WTC11 (cell line): ENCODE data around the gene SYT5. TPM values are rescaled to one million over a fixed set of nuclear protein-coding genes. Genes with fewer than 3 reads are reported as not detected.

Experiments used
- ATAC-seq: fragments of 200-7000 bp; cut with Tn5 transposase; 2 replicates; pipeline ENCODE4 v1.10.0; 2021; ENCODE audit warnings: mild to moderate bottlenecking, moderate library complexity
- CTCF ChIA-PET: fragments of 300-600 bp; sonication (Branson Sonifier 250); formaldehyde crosslinking; loops from one replicate; lab custom pipeline; 2021; ENCODE audit warnings: antibody characterized with exemption; lab: Charles Lee
- POLR2A ChIA-PET: fragments of 350-600 bp; sonication (Branson Sonifier 250); formaldehyde crosslinking; loops from one replicate; lab custom pipeline; 2021; ENCODE audit warnings: antibody characterized with exemption; lab: Charles Lee
- DNase-seq: peaks from one replicate; pipeline ENCODE4 v3.0.0; 2021; ENCODE audit warnings: low spot score
- H3K27ac Mint-ChIP-seq: 2 replicates; pipeline ENCODE4 v1.8.0; 2021; ENCODE audit warnings: mixed read lengths
- H3K27me3 Mint-ChIP-seq: 2 replicates; pipeline ENCODE4 v1.8.0; 2021; ENCODE audit warnings: low read depth, mild to moderate bottlenecking, moderate library complexity, mixed read lengths
- H3K36me3 Mint-ChIP-seq: 2 replicates; pipeline ENCODE4 v1.8.0; 2021; ENCODE audit warnings: mixed read lengths
- H3K4me1 Mint-ChIP-seq: 2 replicates; pipeline ENCODE4 v1.8.0; 2022; ENCODE audit warnings: mixed read lengths
- H3K4me3 Mint-ChIP-seq: 2 replicates; pipeline ENCODE4 v1.8.0; 2021; ENCODE audit warnings: mild to moderate bottlenecking, moderate library complexity, mixed read lengths
- H3K9me3 Mint-ChIP-seq: 2 replicates; pipeline ENCODE4 v1.8.0; 2021; ENCODE audit warnings: mixed read lengths
- ATF1 ChIP-seq: sonication (generic); formaldehyde crosslinking; IDR thresholded peaks from 2 replicates; pipeline ENCODE4 v1.8.1; 2023; ENCODE audit warnings: mild to moderate bottlenecking, moderate library complexity, missing genetic modification reagents
- ATF6 ChIP-seq: sonication (generic); formaldehyde crosslinking; IDR thresholded peaks from 2 replicates; pipeline ENCODE4 v1.8.1; 2023; ENCODE audit warnings: mild to moderate bottlenecking, missing genetic modification reagents
- E2F1 ChIP-seq: sonication (generic); formaldehyde crosslinking; IDR thresholded peaks from 2 replicates; pipeline ENCODE4 v1.8.0; 2022; ENCODE audit warnings: mild to moderate bottlenecking, missing genetic modification reagents
- FOXJ3 ChIP-seq: sonication (generic); formaldehyde crosslinking; IDR thresholded peaks from 2 replicates; pipeline ENCODE4 v1.9.0; 2021; ENCODE audit warnings: missing genetic modification reagents, mild to moderate bottlenecking, borderline replicate concordance
- JAZF1 ChIP-seq: fragments of 250-450 bp; sonication (Bioruptor Pico); IDR thresholded peaks from 2 replicates; pipeline ENCODE4 v1.9.0; 2021; ENCODE audit warnings: moderate library complexity, mild to moderate bottlenecking, inconsistent platforms
- NR1H2 ChIP-seq: sonication (generic); formaldehyde crosslinking; IDR thresholded peaks from 2 replicates; pipeline ENCODE4 v1.9.0; 2021; ENCODE audit warnings: mild to moderate bottlenecking, moderate library complexity, missing genetic modification reagents
- NR2C2 ChIP-seq: sonication (generic); formaldehyde crosslinking; IDR thresholded peaks from 2 replicates; pipeline ENCODE4 v1.8.0; 2022; ENCODE audit warnings: mild to moderate bottlenecking, missing genetic modification reagents
- OVOL2 ChIP-seq: fragments of 250-450 bp; sonication (Bioruptor Pico); IDR thresholded peaks from 2 replicates; pipeline ENCODE4 v1.9.0; 2021; ENCODE audit warnings: mild to moderate bottlenecking, borderline replicate concordance
- RELA ChIP-seq: sonication (generic); formaldehyde crosslinking; IDR thresholded peaks from 2 replicates; pipeline ENCODE4 v1.8.1; 2022; ENCODE audit warnings: missing genetic modification reagents, mild to moderate bottlenecking, borderline replicate concordance
- RORB ChIP-seq: fragments of 250-450 bp; sonication (Bioruptor Pico); IDR thresholded peaks from 2 replicates; pipeline ENCODE4 v1.9.0; 2021; ENCODE audit warnings: mild to moderate bottlenecking
- SOX15 ChIP-seq: fragments of 250-450 bp; sonication (Bioruptor Pico); IDR thresholded peaks from 2 replicates; pipeline ENCODE4 v1.9.0; 2021; ENCODE audit warnings: mild to moderate bottlenecking
- ZMAT4 ChIP-seq: fragments of 250-450 bp; sonication (Bioruptor Pico); IDR thresholded peaks from 2 replicates; pipeline ENCODE4 v1.9.0; 2021; ENCODE audit warnings: mild to moderate bottlenecking
- ZNF138 ChIP-seq: sonication (generic); formaldehyde crosslinking; conservative IDR thresholded peaks from 2 replicates; pipeline ENCODE4 v1.8.1; 2022; ENCODE audit warnings: mild to moderate bottlenecking, moderate library complexity, missing genetic modification reagents
- ZNF232 ChIP-seq: sonication (generic); formaldehyde crosslinking; IDR thresholded peaks from 2 replicates; pipeline ENCODE4 v1.8.0; 2022; ENCODE audit warnings: mild to moderate bottlenecking, missing genetic modification reagents
- ZNF396 ChIP-seq: fragments of 250-450 bp; sonication (Bioruptor Pico); IDR thresholded peaks from 2 replicates; pipeline ENCODE4 v1.8.0; 2021; ENCODE audit warnings: mild to moderate bottlenecking, moderate library complexity, borderline replicate concordance
- ZSCAN18 ChIP-seq: fragments of 250-450 bp; sonication (Bioruptor Pico); IDR thresholded peaks from 2 replicates; pipeline ENCODE4 v2.1.2; 2022; ENCODE audit warnings: mild to moderate bottlenecking, moderate library complexity
- total RNA-seq: library from RNA; stranded (reverse); gene quantifications from 3 replicates; pipeline ENCODE4 v1.2.3, GENCODE V29; 2021
- TF ChIP-seq, protein P1 (sequence below): sonication (generic); formaldehyde crosslinking; IDR thresholded peaks from 2 replicates; pipeline ENCODE4 v1.8.0; 2022; ENCODE audit warnings: mild to moderate bottlenecking, missing genetic modification reagents
- TF ChIP-seq, protein P2 (sequence below): fragments of 200-600 bp; IDR thresholded peaks from 2 replicates; pipeline ENCODE4 v1.8.0; 2022; ENCODE audit warnings: antibody characterized with exemption
- TF ChIP-seq, protein P3 (sequence below): sonication (generic); formaldehyde crosslinking; IDR thresholded peaks from 2 replicates; pipeline ENCODE4 v1.8.1; 2022; ENCODE audit warnings: missing genetic modification reagents, borderline replicate concordance
- TF ChIP-seq, protein P4 (sequence below): sonication (generic); formaldehyde crosslinking; IDR thresholded peaks from 2 replicates; pipeline ENCODE4 v1.8.0; 2022; ENCODE audit warnings: mild to moderate bottlenecking, missing genetic modification reagents

Gene SYT5
- total RNA-seq, 1 experiment from 2014 or later = 0.77 TPM

GRCh38 chr19:55134736-55135135 is 45.4 kb downstream of the SYT5 start:
- no peak for ATAC-seq
- no peak for TF ChIP-seq E2F1 (CRISPR knock-in tag)
- no peak for TF ChIP-seq RELA (CRISPR knock-in tag)
- TF ChIP-seq RORB (CRISPR knock-in tag) = no peak
- TF ChIP-seq FOXJ3 = no peak
- TF ChIP-seq OVOL2 (CRISPR knock-in tag) = no peak
- TF ChIP-seq, protein P1, sequence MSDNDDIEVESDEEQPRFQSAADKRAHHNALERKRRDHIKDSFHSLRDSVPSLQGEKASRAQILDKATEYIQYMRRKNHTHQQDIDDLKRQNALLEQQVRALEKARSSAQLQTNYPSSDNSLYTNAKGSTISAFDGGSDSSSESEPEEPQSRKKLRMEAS (CRISPR knock-in tag) = no peak
- TF ChIP-seq JAZF1 = no peak
- TF ChIP-seq, protein P2, sequence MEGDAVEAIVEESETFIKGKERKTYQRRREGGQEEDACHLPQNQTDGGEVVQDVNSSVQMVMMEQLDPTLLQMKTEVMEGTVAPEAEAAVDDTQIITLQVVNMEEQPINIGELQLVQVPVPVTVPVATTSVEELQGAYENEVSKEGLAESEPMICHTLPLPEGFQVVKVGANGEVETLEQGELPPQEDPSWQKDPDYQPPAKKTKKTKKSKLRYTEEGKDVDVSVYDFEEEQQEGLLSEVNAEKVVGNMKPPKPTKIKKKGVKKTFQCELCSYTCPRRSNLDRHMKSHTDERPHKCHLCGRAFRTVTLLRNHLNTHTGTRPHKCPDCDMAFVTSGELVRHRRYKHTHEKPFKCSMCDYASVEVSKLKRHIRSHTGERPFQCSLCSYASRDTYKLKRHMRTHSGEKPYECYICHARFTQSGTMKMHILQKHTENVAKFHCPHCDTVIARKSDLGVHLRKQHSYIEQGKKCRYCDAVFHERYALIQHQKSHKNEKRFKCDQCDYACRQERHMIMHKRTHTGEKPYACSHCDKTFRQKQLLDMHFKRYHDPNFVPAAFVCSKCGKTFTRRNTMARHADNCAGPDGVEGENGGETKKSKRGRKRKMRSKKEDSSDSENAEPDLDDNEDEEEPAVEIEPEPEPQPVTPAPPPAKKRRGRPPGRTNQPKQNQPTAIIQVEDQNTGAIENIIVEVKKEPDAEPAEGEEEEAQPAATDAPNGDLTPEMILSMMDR = no peak
- no peak for TF ChIP-seq ZNF232
- no peak for TF ChIP-seq ATF1 (CRISPR knock-in tag)
- no peak for TF ChIP-seq ZNF396 (CRISPR knock-in tag)
- TF ChIP-seq NR1H2 (CRISPR knock-in tag) = no peak
- TF ChIP-seq ATF6 (CRISPR knock-in tag) = no peak
- no peak for TF ChIP-seq ZMAT4 (CRISPR knock-in tag)
- TF ChIP-seq, protein P3, sequence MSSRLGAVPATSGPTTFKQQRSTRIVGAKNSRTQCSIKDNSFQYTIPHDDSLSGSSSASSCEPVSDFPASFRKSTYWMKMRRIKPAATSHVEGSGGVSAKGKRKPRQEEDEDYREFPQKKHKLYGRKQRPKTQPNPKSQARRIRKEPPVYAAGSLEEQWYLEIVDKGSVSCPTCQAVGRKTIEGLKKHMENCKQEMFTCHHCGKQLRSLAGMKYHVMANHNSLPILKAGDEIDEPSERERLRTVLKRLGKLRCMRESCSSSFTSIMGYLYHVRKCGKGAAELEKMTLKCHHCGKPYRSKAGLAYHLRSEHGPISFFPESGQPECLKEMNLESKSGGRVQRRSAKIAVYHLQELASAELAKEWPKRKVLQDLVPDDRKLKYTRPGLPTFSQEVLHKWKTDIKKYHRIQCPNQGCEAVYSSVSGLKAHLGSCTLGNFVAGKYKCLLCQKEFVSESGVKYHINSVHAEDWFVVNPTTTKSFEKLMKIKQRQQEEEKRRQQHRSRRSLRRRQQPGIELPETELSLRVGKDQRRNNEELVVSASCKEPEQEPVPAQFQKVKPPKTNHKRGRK (CRISPR knock-in tag) = no peak
- TF ChIP-seq, protein P4, sequence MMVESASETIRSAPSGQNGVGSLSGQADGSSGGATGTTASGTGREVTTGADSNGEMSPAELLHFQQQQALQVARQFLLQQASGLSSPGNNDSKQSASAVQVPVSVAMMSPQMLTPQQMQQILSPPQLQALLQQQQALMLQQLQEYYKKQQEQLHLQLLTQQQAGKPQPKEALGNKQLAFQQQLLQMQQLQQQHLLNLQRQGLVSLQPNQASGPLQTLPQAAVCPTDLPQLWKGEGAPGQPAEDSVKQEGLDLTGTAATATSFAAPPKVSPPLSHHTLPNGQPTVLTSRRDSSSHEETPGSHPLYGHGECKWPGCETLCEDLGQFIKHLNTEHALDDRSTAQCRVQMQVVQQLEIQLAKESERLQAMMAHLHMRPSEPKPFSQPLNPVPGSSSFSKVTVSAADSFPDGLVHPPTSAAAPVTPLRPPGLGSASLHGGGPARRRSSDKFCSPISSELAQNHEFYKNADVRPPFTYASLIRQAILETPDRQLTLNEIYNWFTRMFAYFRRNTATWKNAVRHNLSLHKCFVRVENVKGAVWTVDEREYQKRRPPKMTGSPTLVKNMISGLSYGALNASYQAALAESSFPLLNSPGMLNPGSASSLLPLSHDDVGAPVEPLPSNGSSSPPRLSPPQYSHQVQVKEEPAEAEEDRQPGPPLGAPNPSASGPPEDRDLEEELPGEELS (CRISPR knock-in tag) = no peak
- TF ChIP-seq ZNF138 = no peak
- no peak for TF ChIP-seq SOX15 (CRISPR knock-in tag)
- no peak for TF ChIP-seq NR2C2 (CRISPR knock-in tag)
- no peak for TF ChIP-seq ZSCAN18 (CRISPR knock-in tag)
- ChIA-PET POLR2A (no interaction called here), CTCF (interaction anchor here (0.6 to 4.5 kb wide), 9 partner anchors 12 to 254 kb away, joined by 3 to 29 read pairs (median 4); no protein-coding TSS in a partner anchor)
- DNase-seq = no peak
- no peaks in the 10 kb centered on the region for H3K9me3 Mint-ChIP-seq
- peaks cover 27% of the 10 kb centered on the region for H3K4me1 Mint-ChIP-seq
- H3K36me3 Mint-ChIP-seq = peaks cover 3% of the 10 kb centered on the region; the same call in 1 of the 2 replicates
- H3K27me3 Mint-ChIP-seq = no peaks in the 10 kb centered on the region
- H3K27ac Mint-ChIP-seq = no peak overlapping the region
- H3K4me3 Mint-ChIP-seq = no peak overlapping the region
